T-helper 2 cell treated with Interferon-gamma antibody and Interleukin-4, amounts not matched to agents 5 μg/mL and 100 μg/mL, for 36 hours (primary cell): ENCODE measurements around the gene CAB39.
"Not testable (repeated sequence)": the region's sequence is repeated elsewhere in the genome, so short reads cannot be mapped to it uniquely, and the experiment has no call there.

Experiments used
- DNase-seq: peaks from one replicate; pipeline ENCODE4 v3.0.0; 2021; ENCODE audit warnings: low spot score
- H3K27ac Mint-ChIP-seq: one replicate; pipeline ENCODE4 v1.8.0; 2021; ENCODE audit warnings: mild to moderate bottlenecking, mixed read lengths
- H3K27me3 Mint-ChIP-seq: one replicate; pipeline ENCODE4 v1.8.0; 2021; ENCODE audit warnings: low read depth, mixed read lengths
- H3K36me3 Mint-ChIP-seq: one replicate; pipeline ENCODE4 v1.8.0; 2021; ENCODE audit warnings: low read depth, mixed read lengths
- H3K4me1 Mint-ChIP-seq: one replicate; pipeline ENCODE4 v1.8.0; 2021; ENCODE audit warnings: low read depth, mixed read lengths
- H3K4me3 Mint-ChIP-seq: one replicate; pipeline ENCODE4 v1.8.0; 2022; ENCODE audit warnings: mild to moderate bottlenecking, moderate library complexity, mixed read lengths
- H3K9me3 Mint-ChIP-seq: one replicate; pipeline ENCODE4 v1.8.0; 2021; ENCODE audit warnings: mixed read lengths

Gene CAB39

GRCh38 chr2:230692760-230693159 is 19.9 kb upstream of the CAB39 start:
- no peak for DNase-seq
- Mint-ChIP-seq H3K9me3 (no peaks in the 10 kb centered on the region), H3K27me3 (no peaks in the 10 kb centered on the region), H3K4me3 (no peak overlapping the region), H3K4me1 (peaks cover 23% of the 10 kb centered on the region), H3K27ac (no peak overlapping the region), H3K36me3 (no peaks in the 10 kb centered on the region)

GRCh38 chr2:230693411-230693810 is 19.2 kb upstream of the CAB39 start:
- Mint-ChIP-seq H3K9me3 (no peaks in the 10 kb centered on the region), H3K4me1 (peaks cover 23% of the 10 kb centered on the region), H3K27me3 (no peaks in the 10 kb centered on the region), H3K27ac (no peak overlapping the region), H3K36me3 (no peaks in the 10 kb centered on the region), H3K4me3 (no peak overlapping the region)
- DNase-seq: no peak

GRCh38 chr2:230694241-230694640 is 18.4 kb upstream of the CAB39 start:
- H3K27ac Mint-ChIP-seq: peak overlapping the region; percentile 73
- peak; percentile 25 for DNase-seq
- no peaks in the 10 kb centered on the region for H3K27me3 Mint-ChIP-seq
- H3K9me3 Mint-ChIP-seq: no peaks in the 10 kb centered on the region
- H3K36me3 Mint-ChIP-seq: no peaks in the 10 kb centered on the region
- peaks cover 23% of the 10 kb centered on the region for H3K4me1 Mint-ChIP-seq
- peak overlapping the region; percentile 22 for H3K4me3 Mint-ChIP-seq

GRCh38 chr2:230695551-230695950 is 17.1 kb upstream of the CAB39 start:
- H3K9me3 Mint-ChIP-seq: no peaks in the 10 kb centered on the region
- DNase-seq: no peak

GRCh38 chr2:230696670-230697069 is 16.0 kb upstream of the CAB39 start:
- H3K4me1 Mint-ChIP-seq: peaks cover 21% of the 10 kb centered on the region
- no peak overlapping the region for H3K27ac Mint-ChIP-seq
- peaks cover 2% of the 10 kb centered on the region for H3K36me3 Mint-ChIP-seq
- no peak overlapping the region for H3K4me3 Mint-ChIP-seq
- no peaks in the 10 kb centered on the region for H3K27me3 Mint-ChIP-seq
- peaks cover under 1% of the 10 kb centered on the region for H3K9me3 Mint-ChIP-seq
- no peak for DNase-seq

More at GRCh38 chr2:230695551-230695950, 17.1 kb upstream of the CAB39 start:
- H3K27me3 Mint-ChIP-seq: no peaks in the 10 kb centered on the region
- H3K36me3 Mint-ChIP-seq: no peaks in the 10 kb centered on the region
- H3K4me1 Mint-ChIP-seq: peaks cover 22% of the 10 kb centered on the region
- H3K4me3 Mint-ChIP-seq: no peak overlapping the region
- no peak overlapping the region for H3K27ac Mint-ChIP-seq

GRCh38 chr2:230697676-230698075 is 15.0 kb upstream of the CAB39 start:
- Mint-ChIP-seq H3K4me1 (peaks cover 21% of the 10 kb centered on the region), H3K27ac (no peak overlapping the region), H3K9me3 (peaks cover 8% of the 10 kb centered on the region), H3K27me3 (no peaks in the 10 kb centered on the region), H3K4me3 (no peak overlapping the region), H3K36me3 (peaks cover 9% of the 10 kb centered on the region)
- DNase-seq: no peak

- not testable (repeated sequence) for H3K4me3 Mint-ChIP-seq, DNase-seq, H3K27me3 Mint-ChIP-seq, H3K27ac Mint-ChIP-seq
- H3K36me3 Mint-ChIP-seq: peaks cover 14% of the 10 kb centered on the region
- H3K4me1 Mint-ChIP-seq: peaks cover 17% of the 10 kb centered on the region
- peaks cover 16% of the 10 kb centered on the region for H3K9me3 Mint-ChIP-seq
Measured at GRCh38 chr2:230698753-230699152, 13.9 kb upstream of the CAB39 start.

- DNase-seq: no peak
- Mint-ChIP-seq H3K27me3 (no peaks in the 10 kb centered on the region), H3K4me1 (peaks cover 10% of the 10 kb centered on the region), H3K4me3 (no peak overlapping the region), H3K9me3 (peaks cover 24% of the 10 kb centered on the region), H3K27ac (no peak overlapping the region), H3K36me3 (peaks cover 17% of the 10 kb centered on the region)
Measured at GRCh38 chr2:230700447-230700846, 12.2 kb upstream of the CAB39 start.

- Mint-ChIP-seq H3K27ac (no peak overlapping the region), H3K9me3 (peaks cover 32% of the 10 kb centered on the region), H3K4me3 (no peak overlapping the region), H3K27me3 (no peaks in the 10 kb centered on the region), H3K4me1 (peaks cover 16% of the 10 kb centered on the region), H3K36me3 (peaks cover 17% of the 10 kb centered on the region)
- no peak for DNase-seq
Measured at GRCh38 chr2:230701308-230701707, 11.3 kb upstream of the CAB39 start.

GRCh38 chr2:230702457-230702856 is 10.2 kb upstream of the CAB39 start:
- not testable (repeated sequence) for H3K4me3 Mint-ChIP-seq, DNase-seq, H3K27me3 Mint-ChIP-seq, H3K27ac Mint-ChIP-seq
- Mint-ChIP-seq H3K9me3 (peaks cover 32% of the 10 kb centered on the region), H3K4me1 (peaks cover 18% of the 10 kb centered on the region), H3K36me3 (peaks cover 17% of the 10 kb centered on the region)

GRCh38 chr2:230703514-230703913 is 9.1 kb upstream of the CAB39 start:
- Mint-ChIP-seq H3K36me3 (peaks cover 17% of the 10 kb centered on the region), H3K27ac (no peak overlapping the region), H3K27me3 (no peaks in the 10 kb centered on the region), H3K9me3 (peaks cover 32% of the 10 kb centered on the region), H3K4me3 (no peak overlapping the region), H3K4me1 (peaks cover 16% of the 10 kb centered on the region)
- no peak for DNase-seq

GRCh38 chr2:230706053-230706521 is 6.6 kb upstream of the CAB39 start:
- Mint-ChIP-seq H3K36me3 (peaks cover 17% of the 10 kb centered on the region), H3K4me1 (peaks cover 10% of the 10 kb centered on the region), H3K9me3 (peaks cover 32% of the 10 kb centered on the region), H3K27me3 (no peaks in the 10 kb centered on the region), H3K4me3 (no peak overlapping the region), H3K27ac (no peak overlapping the region)
- no peak for DNase-seq

GRCh38 chr2:230706966-230707365 is 5.7 kb upstream of the CAB39 start:
- H3K4me3 Mint-ChIP-seq: no peak overlapping the region
- peaks cover 15% of the 10 kb centered on the region for H3K4me1 Mint-ChIP-seq
- peaks cover 11% of the 10 kb centered on the region for H3K36me3 Mint-ChIP-seq
- no peak for DNase-seq
- H3K27ac Mint-ChIP-seq: no peak overlapping the region
- peaks cover 28% of the 10 kb centered on the region for H3K9me3 Mint-ChIP-seq
- H3K27me3 Mint-ChIP-seq: no peaks in the 10 kb centered on the region

- Mint-ChIP-seq H3K9me3 (peaks cover 20% of the 10 kb centered on the region), H3K27me3 (no peaks in the 10 kb centered on the region), H3K4me1 (peaks cover 16% of the 10 kb centered on the region), H3K27ac (peak overlapping the region; percentile 9), H3K4me3 (no peak overlapping the region), H3K36me3 (peaks cover 4% of the 10 kb centered on the region)
- no peak for DNase-seq
Measured at GRCh38 chr2:230708204-230708603, 4.4 kb upstream of the CAB39 start.

- Mint-ChIP-seq H3K36me3 (peaks cover 23% of the 10 kb centered on the region), H3K9me3 (peaks cover under 1% of the 10 kb centered on the region), H3K27ac (no peak overlapping the region), H3K27me3 (no peaks in the 10 kb centered on the region), H3K4me1 (peaks cover 23% of the 10 kb centered on the region), H3K4me3 (peak overlapping the region; percentile 91)
- no peak for DNase-seq
Measured at GRCh38 chr2:230711224-230711623, 1.4 kb upstream of the CAB39 start.
